NB4 (cell line): ENCODE measurements around the gene MB21D2.

Experiments used
- DNase-seq: peaks from one replicate; pipeline ENCODE4 v3.0.0; 2010; ENCODE audit warnings: low read depth
- H3K4me3 ChIP-seq: one replicate; pipeline ENCODE4 v1.5.1; 2011; ENCODE audit warnings: mild to moderate bottlenecking, low read depth, low read length, moderate library complexity
- MAX ChIP-seq: IDR thresholded peaks from 2 replicates; pipeline ENCODE4 v1.6.1; 2011; ENCODE audit warnings: low read depth, low read length
- MYC ChIP-seq: IDR thresholded peaks from 2 replicates; pipeline ENCODE4 v1.6.1; 2011; ENCODE audit warnings: low read depth, low read length
- POLR2A ChIP-seq: IDR thresholded peaks from 2 replicates; pipeline ENCODE4 v1.6.1; 2011; ENCODE audit warnings: mild to moderate bottlenecking; ENCODE audit not compliant: insufficient read length; ENCODE audit errors: extremely low read depth
- TF ChIP-seq, protein P1 (sequence below): IDR thresholded peaks from one replicate; pipeline ENCODE4 v1.5.1; 2012; ENCODE audit warnings: low read depth, low read length

MB21D2 gene

DNA sequence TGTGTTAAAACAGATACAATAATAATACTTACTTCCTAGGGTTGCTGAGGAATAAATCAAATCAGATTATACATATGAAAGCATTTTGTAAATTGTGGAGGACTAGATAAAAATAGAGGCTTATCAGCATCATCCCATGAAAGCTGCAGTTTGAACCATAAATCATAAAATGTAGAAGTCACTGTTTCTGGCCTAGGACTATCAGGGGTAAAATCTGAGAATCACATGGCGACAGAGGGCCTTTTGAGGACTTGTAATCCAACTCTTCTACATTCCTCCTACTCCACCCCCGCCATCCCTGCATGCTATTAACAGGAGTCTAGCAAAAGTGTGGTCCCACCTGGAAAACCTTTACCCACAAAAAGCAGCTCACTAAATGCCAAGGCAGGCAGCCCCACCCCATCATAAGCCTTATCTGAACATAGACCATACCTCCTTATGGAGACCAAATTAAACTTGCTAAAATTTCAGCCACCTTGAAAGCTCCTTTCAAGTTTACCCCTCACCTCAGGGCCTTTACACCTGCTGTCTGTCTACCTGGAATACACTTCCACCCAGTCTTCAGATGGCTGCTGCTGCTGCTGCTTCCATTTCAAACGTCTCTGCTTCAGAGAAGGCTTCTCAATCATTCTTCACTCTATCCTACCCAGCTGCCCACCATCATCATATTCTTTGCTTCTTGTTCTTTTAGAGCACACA lies 11.5 kb downstream of the MB21D2 start:
- no peak overlapping the region for H3K4me3 ChIP-seq
- TF ChIP-seq, protein P1, sequence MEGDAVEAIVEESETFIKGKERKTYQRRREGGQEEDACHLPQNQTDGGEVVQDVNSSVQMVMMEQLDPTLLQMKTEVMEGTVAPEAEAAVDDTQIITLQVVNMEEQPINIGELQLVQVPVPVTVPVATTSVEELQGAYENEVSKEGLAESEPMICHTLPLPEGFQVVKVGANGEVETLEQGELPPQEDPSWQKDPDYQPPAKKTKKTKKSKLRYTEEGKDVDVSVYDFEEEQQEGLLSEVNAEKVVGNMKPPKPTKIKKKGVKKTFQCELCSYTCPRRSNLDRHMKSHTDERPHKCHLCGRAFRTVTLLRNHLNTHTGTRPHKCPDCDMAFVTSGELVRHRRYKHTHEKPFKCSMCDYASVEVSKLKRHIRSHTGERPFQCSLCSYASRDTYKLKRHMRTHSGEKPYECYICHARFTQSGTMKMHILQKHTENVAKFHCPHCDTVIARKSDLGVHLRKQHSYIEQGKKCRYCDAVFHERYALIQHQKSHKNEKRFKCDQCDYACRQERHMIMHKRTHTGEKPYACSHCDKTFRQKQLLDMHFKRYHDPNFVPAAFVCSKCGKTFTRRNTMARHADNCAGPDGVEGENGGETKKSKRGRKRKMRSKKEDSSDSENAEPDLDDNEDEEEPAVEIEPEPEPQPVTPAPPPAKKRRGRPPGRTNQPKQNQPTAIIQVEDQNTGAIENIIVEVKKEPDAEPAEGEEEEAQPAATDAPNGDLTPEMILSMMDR: no peak
- no peak for TF ChIP-seq POLR2A
- no peak for TF ChIP-seq MYC
- no peak for TF ChIP-seq MAX
- no peak for DNase-seq

GRCh38 chr3:192904632-192905289 lies 12.9 kb downstream of the MB21D2 start:
- no peak for DNase-seq
- TF ChIP-seq, protein P1: no peak
- no peak for TF ChIP-seq POLR2A
- TF ChIP-seq MAX: no peak
- no peak for TF ChIP-seq MYC
- H3K4me3 ChIP-seq: no peak overlapping the region

- no peak for DNase-seq
- no peak overlapping the region for H3K4me3 ChIP-seq
- no peak for TF ChIP-seq MYC
- TF ChIP-seq, protein P1: no peak
- no peak for TF ChIP-seq MAX
- TF ChIP-seq POLR2A: no peak
These were observed 15.1 kb downstream of the MB21D2 start for GRCh38 chr3:192902549-192902948.

DNA sequence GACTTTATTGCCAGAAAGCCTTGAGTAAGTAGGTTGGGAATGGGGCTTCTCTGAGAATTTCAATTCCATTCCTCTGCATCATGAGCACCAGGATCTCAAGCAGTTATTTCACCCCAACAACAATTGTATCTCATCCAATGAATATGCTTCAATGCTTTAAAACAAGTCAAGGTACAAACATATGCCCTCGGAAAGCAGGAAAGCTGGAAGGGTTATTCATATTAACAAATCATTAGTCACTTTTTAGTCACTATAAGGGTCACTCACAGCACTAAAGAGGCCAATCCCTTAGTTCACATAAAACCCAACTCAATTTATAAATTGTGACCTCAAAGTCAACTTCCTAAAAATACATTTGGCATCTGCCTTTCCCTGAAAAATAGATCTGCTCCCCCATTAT lies 16.2 kb downstream of the MB21D2 start:
- DNase-seq: no peak
- no peak overlapping the region for H3K4me3 ChIP-seq
- TF ChIP-seq MAX (no peak), POLR2A (no peak), MYC (no peak)
- TF ChIP-seq, protein P1: no peak

- no peak overlapping the region for H3K4me3 ChIP-seq
- TF ChIP-seq POLR2A (no peak), MYC (no peak), MAX (no peak)
- TF ChIP-seq, protein P1: no peak
- DNase-seq: no peak
These were observed 18.1 kb downstream of the MB21D2 start for GRCh38 chr3:192899540-192899982.
